Karpas-422 (cell line): ENCODE results near the gene NUCB1. TPM values are rescaled to one million over a fixed set of nuclear protein-coding genes. Genes with fewer than 3 reads are reported as not detected.
"Not testable (repeated sequence)": the region's sequence is repeated elsewhere in the genome, so short reads cannot be mapped to it uniquely, and the experiment has no call there.

ENCODE experiments used
- DNase-seq: peaks from one replicate; pipeline ENCODE4 v3.0.0-alpha.2; 2015
- H2AFZ ChIP-seq: fragments of 200-600 bp; sonication (generic); 2 replicates; pipeline ENCODE4 v1.6.1; 2014; ENCODE audit warnings: antibody characterized with exemption, low read length, mixed read lengths
- H3K27ac ChIP-seq: fragments of 200-600 bp; sonication (generic); 2 replicates; pipeline ENCODE4 v1.5.1; 2014; ENCODE audit warnings: mild to moderate bottlenecking, low read length, moderate library complexity
- H3K27me3 ChIP-seq: fragments of 200-600 bp; sonication (generic); 2 replicates; pipeline ENCODE4 v1.6.1; 2014; ENCODE audit warnings: low read length, mixed read lengths
- H3K36me3 ChIP-seq: fragments of 200-600 bp; sonication (generic); 2 replicates; pipeline ENCODE4 v1.6.1; 2014; ENCODE audit warnings: low read length, mixed read lengths; ENCODE audit not compliant: insufficient read depth
- H3K4me1 ChIP-seq: fragments of 200-600 bp; sonication (generic); 2 replicates; pipeline ENCODE4 v1.6.1; 2014; ENCODE audit warnings: mild to moderate bottlenecking, low read length, mixed read lengths
- H3K4me2 ChIP-seq: fragments of 200-600 bp; sonication (generic); 2 replicates; pipeline ENCODE4 v1.6.1; 2014; ENCODE audit warnings: low read length, low read depth, mild to moderate bottlenecking; ENCODE audit not compliant: poor library complexity, severe bottlenecking
- H3K4me3 ChIP-seq: fragments of 200-600 bp; sonication (generic); 2 replicates; pipeline ENCODE4 v1.5.1; 2014; ENCODE audit warnings: mild to moderate bottlenecking, antibody characterized with exemption, low read length, mixed read lengths
- H3K79me2 ChIP-seq: fragments of 200-600 bp; sonication (generic); 2 replicates; pipeline ENCODE4 v1.6.1; 2014; ENCODE audit warnings: mild to moderate bottlenecking, low read length, mixed read lengths
- H3K9ac ChIP-seq: fragments of 200-600 bp; sonication (generic); 2 replicates; pipeline ENCODE4 v1.6.0; 2014; ENCODE audit warnings: low read length
- H3K9me2 ChIP-seq: fragments of 200-600 bp; sonication (generic), shearing (Covaris generic); replicated peaks from 2 replicates; pipeline ENCODE4 v1.6.0; 2014; ENCODE audit warnings: mild to moderate bottlenecking, low read length, moderate library complexity; ENCODE audit not compliant: insufficient read depth
- H3K9me3 ChIP-seq: fragments of 300-700, 200-600 bp; sonication (generic); 2 replicates; pipeline ENCODE4 v1.6.1; 2014; ENCODE audit warnings: low read length, mixed read lengths
- H4K20me1 ChIP-seq: fragments of 200-600 bp; sonication (generic); 2 replicates; pipeline ENCODE4 v1.6.1; 2014; ENCODE audit warnings: mild to moderate bottlenecking, antibody characterized with exemption, low read length, low read depth; ENCODE audit not compliant: insufficient read depth
- total RNA-seq: library from RNA; depleted of rRNA; stranded (reverse); fragments of >200 nt; shearing (Covaris generic); gene quantifications from 2 replicates; pipeline ENCODE4 v1.2.3, GENCODE V29; 2014; ENCODE audit warnings: low replicate concordance

NUCB1 gene
- total RNA-seq, 1 experiment from 2014 or later = 57.5 TPM

GRCh38 chr19:48890551-48890950, 9.6 kb upstream of the NUCB1 start:
- Histone ChIP-seq H3K27ac (no peak overlapping the region), H3K79me2 (no peaks in the 10 kb centered on the region), H3K9ac (no peak overlapping the region), H3K4me1 (peaks cover 18% of the 10 kb centered on the region), H3K9me3 (no peaks in the 10 kb centered on the region), H3K4me3 (no peak overlapping the region), H3K4me2 (no peak overlapping the region), H3K9me2 (no peaks in the 10 kb centered on the region), H2AFZ (no peak overlapping the region), H3K27me3 (no peaks in the 10 kb centered on the region), H4K20me1 (no peaks in the 10 kb centered on the region), H3K36me3 (no peaks in the 10 kb centered on the region)
- no peak for DNase-seq

- DNase-seq = no peak
- H3K27me3 ChIP-seq = no peaks in the 10 kb centered on the region
- H3K4me3 ChIP-seq = no peak overlapping the region
- no peak overlapping the region for H2AFZ ChIP-seq
- no peaks in the 10 kb centered on the region for H3K36me3 ChIP-seq
- H3K9me2 ChIP-seq = no peaks in the 10 kb centered on the region
- H3K4me2 ChIP-seq = no peak overlapping the region
- H3K79me2 ChIP-seq = no peaks in the 10 kb centered on the region
- H3K27ac ChIP-seq = no peak overlapping the region
- no peak overlapping the region for H3K9ac ChIP-seq
- no peaks in the 10 kb centered on the region for H3K9me3 ChIP-seq
- H4K20me1 ChIP-seq = no peaks in the 10 kb centered on the region
- peaks cover 13% of the 10 kb centered on the region for H3K4me1 ChIP-seq
Measured at GRCh38 chr19:48895226-48895625, 4.9 kb upstream of the NUCB1 start.

GRCh38 chr19:48896191-48896720, 3.9 kb upstream of the NUCB1 start:
- peaks cover 8% of the 10 kb centered on the region; the same call in 1 of the 2 replicates for H3K79me2 ChIP-seq
- no peak overlapping the region for H3K9ac ChIP-seq
- peaks cover 19% of the 10 kb centered on the region for H3K4me1 ChIP-seq
- H3K9me2 ChIP-seq = no peaks in the 10 kb centered on the region
- no peak overlapping the region for H3K4me2 ChIP-seq
- DNase-seq = peak; percentile 69
- no peak overlapping the region for H3K27ac ChIP-seq
- H3K9me3 ChIP-seq = no peaks in the 10 kb centered on the region
- no peaks in the 10 kb centered on the region for H3K36me3 ChIP-seq
- no peak overlapping the region for H3K4me3 ChIP-seq
- H2AFZ ChIP-seq = no peak overlapping the region
- H3K27me3 ChIP-seq = no peaks in the 10 kb centered on the region
- H4K20me1 ChIP-seq = no peaks in the 10 kb centered on the region

- Histone ChIP-seq H2AFZ (no peak overlapping the region), H3K4me3 (no peak overlapping the region), H3K79me2 (peaks cover 12% of the 10 kb centered on the region; the same call in 1 of the 2 replicates), H4K20me1 (no peaks in the 10 kb centered on the region), H3K9ac (no peak overlapping the region), H3K4me2 (no peak overlapping the region), H3K27me3 (no peaks in the 10 kb centered on the region), H3K9me3 (no peaks in the 10 kb centered on the region), H3K9me2 (no peaks in the 10 kb centered on the region), H3K27ac (no peak overlapping the region), H3K4me1 (peaks cover 13% of the 10 kb centered on the region), H3K36me3 (no peaks in the 10 kb centered on the region)
- no peak for DNase-seq
Measured at GRCh38 chr19:48897181-48897580, 2.9 kb upstream of the NUCB1 start.

- not testable (repeated sequence) for H3K4me3 ChIP-seq, H3K27ac ChIP-seq, H3K27me3 ChIP-seq, H3K9me2 ChIP-seq, H3K9me3 ChIP-seq, H2AFZ ChIP-seq, H3K9ac ChIP-seq, H3K36me3 ChIP-seq, H3K4me2 ChIP-seq, H4K20me1 ChIP-seq, DNase-seq
- H3K4me1 ChIP-seq = peaks cover 13% of the 10 kb centered on the region
- H3K79me2 ChIP-seq = peaks cover 12% of the 10 kb centered on the region; the same call in 1 of the 2 replicates
Measured at GRCh38 chr19:48899386-48899749, 744 bp upstream of the NUCB1 start.

- no peaks in the 10 kb centered on the region for H4K20me1 ChIP-seq
- H3K4me1 ChIP-seq = peaks cover 13% of the 10 kb centered on the region
- H3K4me3 ChIP-seq = peak overlapping the region; percentile 81
- no peak overlapping the region for H2AFZ ChIP-seq
- no peaks in the 10 kb centered on the region for H3K9me2 ChIP-seq
- peak; percentile 64 for DNase-seq
- H3K79me2 ChIP-seq = peaks cover 12% of the 10 kb centered on the region; the same call in 1 of the 2 replicates
- peaks cover 5% of the 10 kb centered on the region; the same call in 1 of the 2 replicates for H3K36me3 ChIP-seq
- no peaks in the 10 kb centered on the region for H3K27me3 ChIP-seq
- H3K4me2 ChIP-seq = peak overlapping the region; percentile 78
- H3K9ac ChIP-seq = peak overlapping the region; percentile 83
- H3K9me3 ChIP-seq = no peaks in the 10 kb centered on the region
- no peak overlapping the region for H3K27ac ChIP-seq
Measured at GRCh38 chr19:48900477-48901406, 630 bp downstream of the NUCB1 start.

GRCh38 chr19:48902291-48902690, 2.2 kb downstream of the NUCB1 start:
- not testable (repeated sequence) for H3K36me3 ChIP-seq, H3K27ac ChIP-seq, H3K27me3 ChIP-seq, H3K4me2 ChIP-seq, H3K4me3 ChIP-seq, H4K20me1 ChIP-seq, H3K9me3 ChIP-seq, H3K9me2 ChIP-seq, DNase-seq, H2AFZ ChIP-seq, H3K9ac ChIP-seq
- H3K79me2 ChIP-seq = peaks cover 12% of the 10 kb centered on the region; the same call in 1 of the 2 replicates
- peaks cover 13% of the 10 kb centered on the region for H3K4me1 ChIP-seq

GRCh38 chr19:48903788-48904187, 3.7 kb downstream of the NUCB1 start:
- H2AFZ ChIP-seq, DNase-seq, H3K36me3 ChIP-seq, H3K9ac ChIP-seq, H3K9me2 ChIP-seq, H3K4me2 ChIP-seq, H4K20me1 ChIP-seq, H3K27ac ChIP-seq, H3K9me3 ChIP-seq, H3K27me3 ChIP-seq, H3K4me3 ChIP-seq: not testable (repeated sequence)
- H3K79me2 ChIP-seq = peaks cover 12% of the 10 kb centered on the region; the same call in 1 of the 2 replicates
- H3K4me1 ChIP-seq = peaks cover 13% of the 10 kb centered on the region
